Measurements from ENCODE around the gene CROCC2. TPM values are rescaled to one million over a fixed set of nuclear protein-coding genes. Genes with fewer than 3 reads are reported as not detected.

CROCC2 gene
- total RNA-seq, 4 donors from 2014 or later: not detected

DNA sequence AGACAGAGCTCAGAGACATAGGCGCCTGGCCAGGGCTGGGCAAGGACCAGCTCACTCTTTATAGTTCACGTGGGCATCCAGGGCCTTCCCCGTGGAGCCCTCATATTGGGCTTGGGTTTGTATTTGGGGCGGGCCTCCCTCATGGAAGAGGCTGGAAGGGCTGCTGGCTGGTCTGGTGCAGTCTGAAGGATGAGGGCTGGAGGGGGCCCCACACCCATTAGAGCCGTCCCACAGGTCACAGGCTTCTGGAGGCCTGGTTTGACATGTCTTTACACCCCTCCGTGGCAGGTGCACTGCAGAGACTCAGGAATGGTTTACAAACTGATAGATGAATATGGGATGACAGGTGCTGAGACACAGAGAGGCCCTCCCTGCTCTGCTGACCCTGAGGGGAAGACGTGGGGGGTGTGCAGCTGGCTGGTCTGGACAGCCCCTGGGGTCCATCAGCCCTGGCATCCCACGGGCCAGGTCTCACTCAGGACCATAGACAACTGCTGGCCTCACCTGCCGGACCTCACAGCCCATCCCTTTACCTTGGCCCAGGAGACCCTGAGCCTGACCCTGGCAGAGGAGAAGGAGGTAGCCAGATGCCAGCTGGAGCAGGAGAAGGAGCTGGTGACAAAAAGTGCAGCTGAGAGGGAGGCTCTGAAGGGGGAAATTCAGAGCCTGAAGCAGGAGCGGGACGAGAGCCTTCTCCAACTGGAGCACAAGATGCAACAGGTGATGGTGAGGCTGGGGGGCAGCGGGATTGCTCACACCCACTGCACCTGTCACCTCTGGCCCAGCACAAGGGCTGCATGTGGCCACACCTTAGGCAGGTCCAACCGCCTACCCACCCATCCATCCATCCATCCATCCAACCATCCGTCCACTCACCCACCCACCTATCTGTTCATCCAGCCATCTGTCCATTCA lies 43.9 kb downstream of the CROCC2 start:
- WGBS, 2 donors (ENCODE audit: low coverage in 1 of 2): 83 to 92% methylated on average over 4 to 14 of the region's 14 CpGs
- Histone ChIP-seq H3K4me3 (no peak overlapping the region), H3K27ac (no peak overlapping the region), H3K27me3 (no peaks in the 10 kb centered on the region), H3K9me3 (no peaks in the 10 kb centered on the region), H3K4me1 (no peaks in the 10 kb centered on the region), H3K36me3 (no peaks in the 10 kb centered on the region)
- intact Hi-C loops (cut with DNase I; ENCODE audit: low total_unique reads) (no loop called here), in situ Hi-C loops (cut with MboI; ENCODE audit: low pct_ligation_motif_present in 1 of 4, low pct_unique_long_range_greater_than_20kb in 1 of 4, low sequenced_read_pairs in 3 of 4) (no loop called here)
- TF ChIP-seq POLR2A (IDR thresholded peaks at IDR 0.05): no peak
- TF ChIP-seq, protein P1, sequence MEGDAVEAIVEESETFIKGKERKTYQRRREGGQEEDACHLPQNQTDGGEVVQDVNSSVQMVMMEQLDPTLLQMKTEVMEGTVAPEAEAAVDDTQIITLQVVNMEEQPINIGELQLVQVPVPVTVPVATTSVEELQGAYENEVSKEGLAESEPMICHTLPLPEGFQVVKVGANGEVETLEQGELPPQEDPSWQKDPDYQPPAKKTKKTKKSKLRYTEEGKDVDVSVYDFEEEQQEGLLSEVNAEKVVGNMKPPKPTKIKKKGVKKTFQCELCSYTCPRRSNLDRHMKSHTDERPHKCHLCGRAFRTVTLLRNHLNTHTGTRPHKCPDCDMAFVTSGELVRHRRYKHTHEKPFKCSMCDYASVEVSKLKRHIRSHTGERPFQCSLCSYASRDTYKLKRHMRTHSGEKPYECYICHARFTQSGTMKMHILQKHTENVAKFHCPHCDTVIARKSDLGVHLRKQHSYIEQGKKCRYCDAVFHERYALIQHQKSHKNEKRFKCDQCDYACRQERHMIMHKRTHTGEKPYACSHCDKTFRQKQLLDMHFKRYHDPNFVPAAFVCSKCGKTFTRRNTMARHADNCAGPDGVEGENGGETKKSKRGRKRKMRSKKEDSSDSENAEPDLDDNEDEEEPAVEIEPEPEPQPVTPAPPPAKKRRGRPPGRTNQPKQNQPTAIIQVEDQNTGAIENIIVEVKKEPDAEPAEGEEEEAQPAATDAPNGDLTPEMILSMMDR (IDR thresholded peaks at IDR 0.05): no peak
- TF ChIP-seq EP300 (IDR thresholded peaks at IDR 0.05; ENCODE audit: low read depth): no peak
- TF ChIP-seq POLR2AphosphoS5 (IDR thresholded peaks at IDR 0.05): no peak
- DNase-seq: peak; percentile 3

DNA sequence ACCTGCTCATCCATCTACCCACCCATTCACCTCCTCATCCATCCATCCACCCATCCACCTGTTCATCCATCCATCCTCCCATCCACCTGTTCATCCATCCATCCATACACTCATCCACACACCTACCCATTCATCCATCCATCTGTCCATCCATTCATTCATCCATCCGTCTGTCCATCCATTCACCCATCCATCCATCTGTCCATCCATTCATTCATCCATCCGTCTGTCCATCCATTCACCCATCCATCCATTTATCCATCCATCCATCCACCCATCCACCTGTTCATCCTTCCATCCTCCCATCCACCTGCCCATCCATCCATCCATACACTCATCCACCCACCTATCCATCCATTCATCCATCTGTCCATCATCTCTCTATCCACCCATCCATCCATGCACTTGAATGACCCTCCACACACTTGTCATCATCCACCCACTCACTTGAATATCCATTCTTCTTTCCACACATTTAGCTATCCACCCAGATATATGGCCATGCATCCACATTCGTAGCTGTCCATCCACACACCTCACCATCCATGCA lies 45.0 kb downstream of the CROCC2 start:
- in situ Hi-C loops (cut with MboI; ENCODE audit: low pct_ligation_motif_present in 1 of 4, low pct_unique_long_range_greater_than_20kb in 1 of 4, low sequenced_read_pairs in 3 of 4): no loop called here
- no peak for TF ChIP-seq POLR2A (IDR thresholded peaks at IDR 0.05)
- TF ChIP-seq EP300 (IDR thresholded peaks at IDR 0.05; ENCODE audit: low read depth): no peak
- TF ChIP-seq POLR2AphosphoS5 (IDR thresholded peaks at IDR 0.05): no peak
- TF ChIP-seq, protein P1 (IDR thresholded peaks at IDR 0.05): no peak
- no peak overlapping the region for H3K4me3 ChIP-seq
- no peaks in the 10 kb centered on the region for H3K36me3 ChIP-seq
- WGBS, 2 donors (ENCODE audit: low coverage in 1 of 2): 78 to 83% methylated on average over 3 of the region's 3 CpGs
- no peaks in the 10 kb centered on the region for H3K27me3 ChIP-seq
- no peaks in the 10 kb centered on the region for H3K9me3 ChIP-seq
- intact Hi-C loops (cut with DNase I; ENCODE audit: low total_unique reads): no loop called here
- H3K4me1 ChIP-seq: no peaks in the 10 kb centered on the region
- H3K27ac ChIP-seq: no peak overlapping the region
- no peak for DNase-seq

DNA sequence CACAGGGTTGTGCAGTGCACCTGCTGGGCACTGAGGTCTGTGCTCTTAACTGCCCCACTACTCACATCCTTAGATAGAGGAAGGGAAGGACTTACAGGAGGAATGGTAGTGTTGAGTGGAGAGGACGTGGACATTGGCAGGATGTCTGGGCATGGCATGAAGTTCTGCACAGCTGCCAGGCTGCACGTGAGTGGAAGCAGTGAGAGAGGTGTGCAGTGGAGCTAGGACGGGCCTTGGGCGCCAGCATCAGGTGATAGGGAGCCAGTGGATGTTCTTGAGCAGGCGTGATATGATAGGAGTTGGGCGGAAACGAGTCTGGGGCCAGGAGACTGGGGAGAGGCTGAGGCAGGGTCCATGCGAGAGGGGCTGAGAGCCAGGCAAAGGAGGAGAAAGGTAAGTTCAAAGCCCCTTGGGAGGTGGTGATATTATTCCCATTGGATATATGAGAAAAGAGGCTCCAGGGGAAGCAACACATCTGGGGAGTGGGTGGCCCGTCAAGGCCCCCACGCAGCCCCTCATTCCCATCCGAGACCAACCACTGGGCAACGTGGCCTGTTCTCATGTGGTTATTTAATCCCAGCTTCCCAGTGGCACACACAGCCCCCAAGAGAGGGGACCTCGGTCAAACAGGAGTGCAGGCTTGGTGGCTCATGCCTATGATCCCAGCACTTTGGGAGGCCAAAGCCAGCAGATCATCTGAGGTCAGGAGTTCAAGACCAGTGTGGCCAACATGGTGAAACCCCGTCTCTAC lies 46.5 kb downstream of the CROCC2 start:
- intact Hi-C loops (cut with DNase I; ENCODE audit: low total_unique reads) (no loop called here), in situ Hi-C loops (cut with MboI; ENCODE audit: low pct_ligation_motif_present in 1 of 4, low pct_unique_long_range_greater_than_20kb in 1 of 4, low sequenced_read_pairs in 3 of 4) (no loop called here)
- Histone ChIP-seq H3K4me1 (no peaks in the 10 kb centered on the region), H3K4me3 (no peak overlapping the region), H3K36me3 (no peaks in the 10 kb centered on the region), H3K9me3 (no peaks in the 10 kb centered on the region), H3K27me3 (no peaks in the 10 kb centered on the region), H3K27ac (no peak overlapping the region)
- DNase-seq: no peak
- TF ChIP-seq POLR2A (IDR thresholded peaks at IDR 0.05): no peak
- TF ChIP-seq EP300 (IDR thresholded peaks at IDR 0.05; ENCODE audit: low read depth): no peak
- no peak for TF ChIP-seq POLR2AphosphoS5 (IDR thresholded peaks at IDR 0.05)
- WGBS, 2 donors (ENCODE audit: low coverage in 1 of 2): 57 to 75% methylated on average over 5 to 14 of the region's 14 CpGs

DNA sequence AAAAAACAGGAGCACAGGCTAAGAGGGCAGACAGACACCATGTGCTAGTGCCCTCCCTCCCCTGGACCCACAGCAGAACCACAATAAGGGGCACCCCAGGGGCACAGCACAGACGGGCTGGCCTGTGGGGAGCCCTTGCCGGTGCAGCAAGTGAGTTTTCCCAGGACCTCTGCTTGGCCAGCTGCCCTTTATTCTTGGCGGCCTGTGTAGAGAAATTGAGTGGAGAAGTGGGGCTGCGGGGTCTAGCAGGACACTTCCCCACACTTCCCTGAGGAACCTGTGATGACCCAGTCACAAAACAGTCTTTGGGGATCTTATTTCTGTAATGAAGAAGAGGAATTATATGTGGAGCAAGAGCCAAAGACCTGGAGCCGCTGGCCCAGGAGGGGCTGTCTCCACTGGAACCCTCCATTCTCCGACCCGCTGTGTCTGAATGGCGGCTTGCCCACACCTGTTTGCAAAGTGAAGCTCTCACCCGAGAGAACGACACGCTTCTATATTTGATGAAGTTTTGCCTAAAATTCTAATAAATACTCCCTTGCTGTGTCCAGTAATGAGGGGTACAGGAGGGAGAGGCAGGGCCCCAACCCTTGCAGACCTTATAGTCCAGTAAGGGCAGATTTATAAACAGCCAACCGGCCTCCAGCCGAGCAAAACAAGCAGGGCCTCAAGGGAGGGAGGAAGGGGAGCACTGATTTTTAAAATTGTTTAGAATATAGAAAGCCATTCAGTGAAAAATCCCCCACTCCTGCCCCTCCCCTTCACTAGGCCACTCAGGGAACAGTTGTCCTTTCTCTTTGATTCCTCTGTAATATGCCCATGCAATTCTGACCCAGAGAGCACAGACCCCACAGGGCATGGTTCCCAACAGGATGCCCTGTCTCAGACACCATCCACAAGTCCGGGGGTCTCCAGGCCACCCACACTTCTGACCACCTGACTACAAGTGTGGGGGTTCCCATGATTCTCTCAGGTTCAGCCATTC lies 47.6 kb downstream of the CROCC2 start:
- WGBS, 2 donors (ENCODE audit: low coverage in 1 of 2): 67 to 68% methylated on average over 7 to 14 of the region's 14 CpGs
- Histone ChIP-seq H3K9me3 (no peaks in the 10 kb centered on the region), H3K27ac (no peak overlapping the region), H3K4me3 (no peak overlapping the region), H3K4me1 (no peaks in the 10 kb centered on the region), H3K36me3 (no peaks in the 10 kb centered on the region), H3K27me3 (no peaks in the 10 kb centered on the region)
- no peak for DNase-seq
- TF ChIP-seq EP300 (IDR thresholded peaks at IDR 0.05; ENCODE audit: low read depth) (no peak), POLR2A (IDR thresholded peaks at IDR 0.05) (no peak), POLR2AphosphoS5 (IDR thresholded peaks at IDR 0.05) (no peak)
- TF ChIP-seq, protein P1 (IDR thresholded peaks at IDR 0.05): no peak
- intact Hi-C loops (cut with DNase I; ENCODE audit: low total_unique reads): no loop called here
- in situ Hi-C loops (cut with MboI; ENCODE audit: low pct_ligation_motif_present in 1 of 4, low pct_unique_long_range_greater_than_20kb in 1 of 4, low sequenced_read_pairs in 3 of 4): no loop called here
